Right lobe of liver (tissue), 6 donors: ENCODE data around the gene HBZ. TPM values are rescaled to one million over a fixed set of nuclear protein-coding genes. Genes with fewer than 3 reads are reported as not detected.
"Not testable (repeated sequence)": the region's sequence is repeated elsewhere in the genome, so short reads cannot be mapped to it uniquely, and the experiment has no call there.

ENCODE experiments used
- ATAC-seq, 4 donors: fragments of 200-7000 bp; cut with Tn5 transposase; one replicate each; pipeline ENCODE4 v1.9.1; 2020; ENCODE audit warnings: mild to moderate bottlenecking in 4 of 4, moderate library complexity in 4 of 4
- DNase-seq, 3 donors: peaks; one replicate each; pipeline ENCODE4 v3.0.0-alpha.2; 2020
- H3K27ac ChIP-seq, 3 donors: fragments of 200-600 bp; one replicate each; pipeline ENCODE4 v1.8.0; 2022
- H3K27me3 ChIP-seq, 2 donors: fragments of 200-600 bp; one replicate each; pipeline ENCODE4 v1.8.0; 2022
- H3K36me3 ChIP-seq, 4 donors: fragments of 200-600 bp; sonication (generic) in 1 of 4; one replicate each; pipeline versions ENCODE4 v1.5.1 to v1.8.0; 2017 to 2022; ENCODE audit warnings: control low read depth in 1 of 4
- H3K4me1 ChIP-seq, 4 donors: fragments of 200-600 bp; sonication (generic) in 1 of 4; one replicate each; pipeline versions ENCODE4 v1.5.1 to v1.8.0; 2017 to 2022; ENCODE audit warnings: control low read depth in 1 of 4
- H3K4me3 ChIP-seq, 3 donors: fragments of 200-600 bp; one replicate each; pipeline ENCODE4 v1.8.0; 2022
- H3K9me3 ChIP-seq, 4 donors: fragments of 200-600 bp; sonication (generic) in 1 of 4; one replicate each; pipeline versions ENCODE4 v1.5.1 to v1.8.0; 2017 to 2022; ENCODE audit warnings: control low read depth in 1 of 4
- CTCF ChIP-seq, 4 donors: fragments of 200-600 bp in 3 of 4; fragments of 450-650 bp in 1 of 4; IDR thresholded peaks; one replicate each; pipeline versions ENCODE4 v1.5.1 to v1.8.0; 2016 to 2022; ENCODE audit warnings: antibody characterized with exemption in 4 of 4, mild to moderate bottlenecking in 2 of 4
- POLR2A ChIP-seq: fragments of 450-650 bp; IDR thresholded peaks from one replicate; pipeline ENCODE4 v1.6.1; 2017; ENCODE audit warnings: antibody characterized with exemption, mild to moderate bottlenecking
- WGBS: methylation state at CpG from one replicate; pipeline ENCODE4 v1.1.6; 2018; ENCODE audit warnings: low coverage, low lambda C conversion rate; ENCODE audit not compliant: insufficient coverage; ENCODE audit errors: missing lambda C conversion rate; 5-methylcytosine and 5-hydroxymethylcytosine counted together
- intact Hi-C, 2 donors: fragments of 100-400 bp; cut with DNase I; formaldehyde crosslinking; loops; one replicate each; pipeline versions ENCODE4 v1.11.2 to v1.14.1; 2022
- total RNA-seq, 6 experiments: library from RNA; depleted of rRNA in 2 of 6; stranded (reverse); fragments of >200 nt in 2 of 6; fragmentation: NEBNext Ultra II Directional in 3 of 6; extraction: Animal tissue kit (Norgen Biotek cat#: 25700) in 3 of 6; gene quantifications; one replicate each; pipeline versions ENCODE4 v1.1.0 to v1.2.4, GENCODE V29; 2016 to 2023
- donor health status: DM: no; HTN: yes; CAD: no.
- donor health status: DM: no; HTN: no; CAD: no.
- donor health status: DM: no; HTN: no; CAD: no.
- donor health status: DM: no; HTN: yes; CAD: no.
- donor health status: DM: no; HTN: yes; CAD: no.

The HBZ gene
- total RNA-seq, 6 experiments from 2014 or later, result 0.81 TPM; not detected in 5

GRCh38 chr16:169014-169413, 16.6 kb downstream of the HBZ start:
- intact Hi-C loops, result no loop called here

GRCh38 chr16:170088-170507, 17.7 kb downstream of the HBZ start:
- peak; percentile 52 to 79 (median 64) for ATAC-seq
- 0% methylated on average over 3 of the region's 5 CpGs for WGBS
- H3K4me3 ChIP-seq, H3K4me1 ChIP-seq, intact Hi-C loops, H3K9me3 ChIP-seq, H3K36me3 ChIP-seq, H3K27ac ChIP-seq: not testable (repeated sequence)
- peaks cover 17 to 42% of the 10 kb centered on the region in 2 donors for H3K27me3 ChIP-seq
- peak in 1 of 3 donors; percentile 38 for DNase-seq

More at GRCh38 chr16:169014-169413, 16.6 kb downstream of the HBZ start:
- WGBS, result 0% methylated on average over 3 of the region's 3 CpGs
- no peak overlapping the region for H3K27ac ChIP-seq
- TF ChIP-seq CTCF (IDR thresholded peaks at IDR 0.05) (no peak), POLR2A (no peak)
- ATAC-seq (no peak), DNase-seq (no peak)
- no peak overlapping the region for H3K4me3 ChIP-seq
- H3K27me3 ChIP-seq, result peaks cover 17 to 43% of the 10 kb centered on the region in 2 donors
- no peaks in the 10 kb centered on the region for H3K36me3 ChIP-seq
- H3K4me1 ChIP-seq, result peaks cover 0 to 7% (median 0%) of the 10 kb centered on the region in 4 donors
- H3K9me3 ChIP-seq, result no peaks in the 10 kb centered on the region

GRCh38 chr16:170788-171187, 18.3 kb downstream of the HBZ start:
- H3K27ac ChIP-seq, result no peak overlapping the region
- no peak overlapping the region for H3K4me3 ChIP-seq
- H3K4me1 ChIP-seq, result peaks cover 0 to 2% (median 0%) of the 10 kb centered on the region in 4 donors
- no peak for DNase-seq
- no peaks in the 10 kb centered on the region for H3K9me3 ChIP-seq
- H3K36me3 ChIP-seq, result no peaks in the 10 kb centered on the region
- intact Hi-C loops, result no loop called here
- TF ChIP-seq CTCF (IDR thresholded peaks at IDR 0.05), result no peak
- TF ChIP-seq POLR2A, result no peak
- H3K27me3 ChIP-seq, result peaks cover 15 to 35% of the 10 kb centered on the region in 2 donors
- ATAC-seq, result no peak
- WGBS, result 0% methylated on average over 1 of the region's 1 CpG

DNA sequence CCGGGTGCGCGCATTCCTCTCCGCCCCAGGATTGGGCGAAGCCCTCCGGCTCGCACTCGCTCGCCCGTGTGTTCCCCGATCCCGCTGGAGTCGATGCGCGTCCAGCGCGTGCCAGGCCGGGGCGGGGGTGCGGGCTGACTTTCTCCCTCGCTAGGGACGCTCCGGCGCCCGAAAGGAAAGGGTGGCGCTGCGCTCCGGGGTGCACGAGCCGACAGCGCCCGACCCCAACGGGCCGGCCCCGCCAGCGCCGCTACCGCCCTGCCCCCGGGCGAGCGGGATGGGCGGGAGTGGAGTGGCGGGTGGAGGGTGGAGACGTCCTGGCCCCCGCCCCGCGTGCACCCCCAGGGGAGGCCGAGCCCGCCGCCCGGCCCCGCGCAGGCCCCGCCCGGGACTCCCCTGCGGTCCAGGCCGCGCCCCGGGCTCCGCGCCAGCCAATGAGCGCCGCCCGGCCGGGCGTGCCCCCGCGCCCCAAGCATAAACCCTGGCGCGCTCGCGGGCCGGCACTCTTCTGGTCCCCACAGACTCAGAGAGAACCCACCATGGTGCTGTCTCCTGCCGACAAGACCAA, 20.0 kb downstream of the HBZ start, which contains the start of gene HBA2:
TSS of gene HBA2 (plus strand) at position 503 of the 568 bp plus-strand sequence. CDS start at position 540, 37 bp downstream.
- H3K27me3 ChIP-seq, result peaks cover 4 to 19% of the 10 kb centered on the region in 2 donors
- ATAC-seq, H3K4me1 ChIP-seq, intact Hi-C loops, DNase-seq, H3K36me3 ChIP-seq, H3K4me3 ChIP-seq, H3K9me3 ChIP-seq, H3K27ac ChIP-seq: not testable (repeated sequence)
- WGBS, result no CpG with 5 or more reads among the region's 74 CpGs

- H3K9me3 ChIP-seq, H3K4me1 ChIP-seq, H3K27ac ChIP-seq, H3K4me3 ChIP-seq, ATAC-seq, intact Hi-C loops, H3K36me3 ChIP-seq, DNase-seq: not testable (repeated sequence)
- peaks cover 4 to 16% of the 10 kb centered on the region in 2 donors for H3K27me3 ChIP-seq
- no CpG with 5 or more reads among the region's 44 CpGs for WGBS
Measured at GRCh38 chr16:173211-173854, 20.9 kb downstream of the HBZ start.

DNA sequence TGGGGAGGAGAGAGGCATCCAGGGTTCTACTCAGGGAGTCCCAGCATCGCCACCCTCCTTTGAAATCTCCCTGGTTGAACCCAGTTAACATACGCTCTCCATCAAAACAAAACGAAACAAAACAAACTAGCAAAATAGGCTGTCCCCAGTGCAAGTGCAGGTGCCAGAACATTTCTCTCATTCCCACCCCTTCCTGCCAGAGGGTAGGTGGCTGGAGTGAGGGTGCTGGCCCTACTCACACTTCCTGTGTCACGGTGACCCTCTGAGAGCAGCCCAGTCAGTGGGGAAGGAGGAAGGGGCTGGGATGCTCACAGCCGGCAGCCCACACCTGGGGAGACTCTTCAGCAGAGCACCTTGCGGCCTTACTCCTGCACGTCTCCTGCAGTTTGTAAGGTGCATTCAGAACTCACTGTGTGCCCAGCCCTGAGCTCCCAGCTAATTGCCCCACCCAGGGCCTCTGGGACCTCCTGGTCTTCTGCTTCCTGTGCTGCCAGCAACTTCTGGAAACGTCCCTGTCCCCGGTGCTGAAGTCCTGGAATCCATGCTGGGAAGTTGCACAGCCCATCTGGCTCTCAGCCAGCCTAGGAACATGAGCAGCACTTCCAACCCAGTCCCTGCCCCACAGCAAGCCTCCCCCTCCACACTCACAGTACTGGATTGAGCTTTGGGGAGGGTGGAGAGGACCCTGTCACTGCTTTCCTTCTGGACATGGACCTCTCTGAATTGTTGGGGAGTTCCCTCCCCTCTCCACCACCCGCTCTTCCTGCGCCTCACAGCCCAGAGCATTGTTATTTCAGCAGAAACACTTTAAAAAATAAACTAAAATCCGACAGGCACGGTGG, 21.7 kb downstream of the HBZ start:
- H3K27ac ChIP-seq, intact Hi-C loops, H3K4me1 ChIP-seq, H3K36me3 ChIP-seq, H3K9me3 ChIP-seq, H3K4me3 ChIP-seq: not testable (repeated sequence)
- 22% methylated on average over 5 of the region's 13 CpGs for WGBS
- ATAC-seq, result peak in 3 of 4 donors; percentile 28 to 63 (median 41)
- peaks cover 4 to 17% of the 10 kb centered on the region in 2 donors for H3K27me3 ChIP-seq
- DNase-seq, result peak in 1 of 3 donors; percentile 41
